Kidney (tissue), 14 donors: ENCODE measurements around the gene HEATR3. TPM values are rescaled to one million over a fixed set of nuclear protein-coding genes. Genes with fewer than 3 reads are reported as not detected.

ENCODE experiments used
- DNase-seq, 5 donors: peaks; one replicate each; pipeline ENCODE4 v3.0.0-alpha.2; 2013 to 2020
- FAIRE-seq: peaks from 2 replicates; lab custom pipeline; 2012; peaks lifted over from hg19 to GRCh38; lab: Jason Lieb, UNC
- H3K27ac ChIP-seq, 2 donors: one replicate each; pipeline ENCODE4 v1.7.0; 2013; ENCODE audit warnings: low read depth in 2 of 2, low read length in 2 of 2, inconsistent platforms in 1 of 2
- H3K27me3 ChIP-seq: one replicate; pipeline ENCODE4 v1.7.1; 2013; ENCODE audit warnings: low read length, inconsistent platforms; ENCODE audit not compliant: control insufficient read depth, insufficient read depth
- H3K36me3 ChIP-seq, 3 donors: one replicate each; pipeline versions ENCODE4 v1.7.0 to v1.7.1; 2013; ENCODE audit warnings: low read length in 3 of 3, control low read depth in 1 of 3, inconsistent platforms in 1 of 3; ENCODE audit not compliant: insufficient read depth in 3 of 3, control insufficient read depth in 2 of 3
- H3K4me1 ChIP-seq, 3 donors: one replicate each; pipeline versions ENCODE4 v1.7.0 to v1.7.1; 2013; ENCODE audit warnings: low read length in 3 of 3, inconsistent platforms in 1 of 3, low read depth in 1 of 3; ENCODE audit not compliant: control insufficient read depth in 2 of 3, insufficient read depth in 2 of 3
- H3K4me3 ChIP-seq, 3 donors: one replicate each; pipeline versions ENCODE4 v1.7.0 to v1.8.1; 2013; ENCODE audit warnings: low read length in 3 of 3, control low read depth in 1 of 3, inconsistent platforms in 1 of 3
- H3K9ac ChIP-seq, 3 donors: one replicate each; pipeline versions ENCODE4 v1.7.0 to v1.7.1; 2013; ENCODE audit warnings: low read length in 3 of 3, control low read depth in 1 of 3, inconsistent platforms in 1 of 3
- H3K9me3 ChIP-seq, 3 donors: one replicate each; pipeline versions ENCODE4 v1.7.0 to v1.7.1; 2013; ENCODE audit warnings: low read length in 3 of 3, control low read depth in 1 of 3, inconsistent platforms in 1 of 3; ENCODE audit not compliant: control insufficient read depth in 2 of 3, insufficient read depth in 1 of 3
- intact Hi-C: fragments of 100-400 bp; cut with DNase I; formaldehyde crosslinking; loops from one replicate; pipeline ENCODE4 v1.11.1; 2022
- polyA plus RNA-seq: library from polyadenylated mRNA; stranded (reverse); fragments of 350-450 nt; fragmentation: Illumina TruSeq; extraction: RNeasy Lipid Tissue Mini Kit (QIAGEN cat#74804); gene quantifications from one replicate; pipeline ENCODE4 v1.2.3, GENCODE V29; 2014; ENCODE audit warnings: low read depth, low replicate concordance; ENCODE audit not compliant: insufficient read depth
- total RNA-seq: library from RNA; stranded (reverse); fragmentation: NEBNext Ultra II Directional; extraction: Animal tissue kit (Norgen Biotek cat#: 25700); gene quantifications from one replicate; pipeline ENCODE4 v1.2.1, GENCODE V29; 2021
- TF ChIP-seq, protein P1 (sequence below): IDR thresholded peaks from 3 replicates; pipeline ENCODE4 v1.5.1; 2012; ENCODE audit warnings: mild to moderate bottlenecking, moderate library complexity, borderline replicate concordance; ENCODE audit not compliant: insufficient read depth; ENCODE audit errors: extremely low read depth
- donor health status: control.
- donor health status: control.
- donor health status: control.
- donor health status: control.
- donor health status: control.
- donor health status: DM: yes; HTN: yes; CAD: no.
- donor health status: Normal renal cell carcinoma (clear cell type).

Gene HEATR3
- total and polyA plus RNA-seq, 2 donors from 2014 or later, result 8.9 to 19.5 TPM

- no peak overlapping the region for H3K27ac ChIP-seq
- DNase-seq, result no peak
Measured at GRCh38 chr16:50046853-50047252, 18.9 kb upstream of the HEATR3 start.

GRCh38 chr16:50047864-50048263 lies 17.9 kb upstream of the HEATR3 start:
- no peaks in the 10 kb centered on the region for H3K27me3 ChIP-seq
- FAIRE-seq, result no peak
- no peaks in the 10 kb centered on the region for H3K36me3 ChIP-seq
- intact Hi-C loops, result no loop called here
- H3K9ac ChIP-seq, result no peak overlapping the region
- TF ChIP-seq, protein P1, sequence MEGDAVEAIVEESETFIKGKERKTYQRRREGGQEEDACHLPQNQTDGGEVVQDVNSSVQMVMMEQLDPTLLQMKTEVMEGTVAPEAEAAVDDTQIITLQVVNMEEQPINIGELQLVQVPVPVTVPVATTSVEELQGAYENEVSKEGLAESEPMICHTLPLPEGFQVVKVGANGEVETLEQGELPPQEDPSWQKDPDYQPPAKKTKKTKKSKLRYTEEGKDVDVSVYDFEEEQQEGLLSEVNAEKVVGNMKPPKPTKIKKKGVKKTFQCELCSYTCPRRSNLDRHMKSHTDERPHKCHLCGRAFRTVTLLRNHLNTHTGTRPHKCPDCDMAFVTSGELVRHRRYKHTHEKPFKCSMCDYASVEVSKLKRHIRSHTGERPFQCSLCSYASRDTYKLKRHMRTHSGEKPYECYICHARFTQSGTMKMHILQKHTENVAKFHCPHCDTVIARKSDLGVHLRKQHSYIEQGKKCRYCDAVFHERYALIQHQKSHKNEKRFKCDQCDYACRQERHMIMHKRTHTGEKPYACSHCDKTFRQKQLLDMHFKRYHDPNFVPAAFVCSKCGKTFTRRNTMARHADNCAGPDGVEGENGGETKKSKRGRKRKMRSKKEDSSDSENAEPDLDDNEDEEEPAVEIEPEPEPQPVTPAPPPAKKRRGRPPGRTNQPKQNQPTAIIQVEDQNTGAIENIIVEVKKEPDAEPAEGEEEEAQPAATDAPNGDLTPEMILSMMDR, result no peak
- H3K4me3 ChIP-seq, result no peak overlapping the region
- DNase-seq, result no peak
- no peak overlapping the region for H3K27ac ChIP-seq
- no peaks in the 10 kb centered on the region for H3K4me1 ChIP-seq
- no peaks in the 10 kb centered on the region for H3K9me3 ChIP-seq

More at GRCh38 chr16:50046853-50047252, 18.9 kb upstream of the HEATR3 start:
- intact Hi-C loops, result no loop called here
- Histone ChIP-seq H3K27me3 (no peaks in the 10 kb centered on the region), H3K4me1 (no peaks in the 10 kb centered on the region), H3K9ac (no peak overlapping the region), H3K4me3 (no peak overlapping the region), H3K36me3 (no peaks in the 10 kb centered on the region), H3K9me3 (no peaks in the 10 kb centered on the region)
- FAIRE-seq, result no peak
- TF ChIP-seq, protein P1, result no peak

GRCh38 chr16:50050802-50051201 lies 15.0 kb upstream of the HEATR3 start:
- Histone ChIP-seq H3K27me3 (no peaks in the 10 kb centered on the region), H3K36me3 (no peaks in the 10 kb centered on the region), H3K9ac (no peak overlapping the region), H3K9me3 (peaks cover 0 to 1% (median 0%) of the 10 kb centered on the region in 3 donors), H3K4me1 (no peaks in the 10 kb centered on the region), H3K27ac (no peak overlapping the region), H3K4me3 (no peak overlapping the region)
- TF ChIP-seq, protein P1, result no peak
- intact Hi-C loops, result no loop called here
- FAIRE-seq (no peak), DNase-seq (no peak)

DNA sequence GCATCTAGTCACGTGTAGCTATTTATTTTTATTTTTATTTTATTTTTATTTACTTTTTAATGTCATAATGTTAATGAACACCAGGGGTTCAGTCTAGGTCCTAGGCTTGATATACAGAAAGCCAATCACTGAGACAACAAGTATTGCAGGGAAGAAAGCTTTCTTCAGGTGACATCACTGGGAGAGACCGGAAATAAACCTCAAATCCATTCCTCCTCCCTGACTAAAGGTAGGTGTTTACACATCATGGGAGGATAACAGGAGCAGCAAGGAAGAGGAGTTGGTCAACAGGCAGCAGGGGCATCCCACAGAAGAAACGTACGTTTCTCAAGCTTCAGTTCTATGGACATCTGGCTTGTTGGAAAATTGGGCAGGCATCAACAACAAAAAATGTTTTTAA lies 9.5 kb upstream of the HEATR3 start:
- Histone ChIP-seq H3K4me3 (no peak overlapping the region), H3K27me3 (no peaks in the 10 kb centered on the region), H3K4me1 (no peaks in the 10 kb centered on the region), H3K9me3 (peaks cover 0 to 3% (median 0%) of the 10 kb centered on the region in 3 donors), H3K27ac (no peak overlapping the region), H3K36me3 (no peaks in the 10 kb centered on the region), H3K9ac (no peak overlapping the region)
- intact Hi-C loops, result no loop called here
- TF ChIP-seq, protein P1, result no peak
- FAIRE-seq, result no peak
- DNase-seq, result no peak
